HL-60 (cell line): ENCODE data around the gene B3GALT5.

Experiments
- DNase-seq, 2 experiments: peaks; one replicate each; pipeline ENCODE4 v3.0.0-alpha.2; 2010 to 2020; ENCODE audit warnings: low read depth in 1 of 2, low spot score in 1 of 2
- H3K27ac ChIP-seq: fragments of 250-450 bp; sonication (Bioruptor Pico); replicated peaks from 2 replicates; pipeline ENCODE4 v1.5.1; 2020; ENCODE audit warnings: mild to moderate bottlenecking, moderate library complexity
- H3K27me3 ChIP-seq: fragments of 250-450 bp; sonication (Bioruptor Pico); 2 replicates; pipeline ENCODE4 v1.5.1; 2021; ENCODE audit warnings: mild to moderate bottlenecking, moderate library complexity; ENCODE audit not compliant: insufficient read depth, poor library complexity, severe bottlenecking
- H3K4me3 ChIP-seq: replicated peaks from 2 replicates; pipeline ENCODE4 v1.5.1; 2011; ENCODE audit warnings: mild to moderate bottlenecking, control low read depth, low read length; ENCODE audit not compliant: insufficient read depth
- GABPA ChIP-seq: IDR thresholded peaks from 2 replicates; pipeline ENCODE4 v1.6.1; 2012; ENCODE audit warnings: low read depth
- POLR2AphosphoS5 ChIP-seq: IDR thresholded peaks from 2 replicates; pipeline ENCODE4 v1.6.1; 2012; ENCODE audit warnings: low read depth
- REST ChIP-seq: IDR thresholded peaks from 2 replicates; pipeline ENCODE4 v1.6.1; 2012; ENCODE audit warnings: low read depth; ENCODE audit not compliant: insufficient replicate concordance
- SPI1 ChIP-seq: IDR thresholded peaks from 2 replicates; pipeline ENCODE4 v1.6.1; 2012; ENCODE audit warnings: low read depth, mild to moderate bottlenecking, borderline replicate concordance
- TF ChIP-seq, protein P1 (sequence below): IDR thresholded peaks from one replicate; pipeline ENCODE4 v1.5.1; 2011; ENCODE audit warnings: low read length, control low read depth, inconsistent platforms; ENCODE audit not compliant: insufficient read depth

The B3GALT5 gene

GRCh38 chr21:39659070-39659815, 46.5 kb downstream of the B3GALT5 start:
- no peak for DNase-seq
- Histone ChIP-seq H3K27me3 (peaks cover 4% of the 10 kb centered on the region), H3K4me3 (no peak overlapping the region), H3K27ac (no peak overlapping the region)
- TF ChIP-seq, protein P1, sequence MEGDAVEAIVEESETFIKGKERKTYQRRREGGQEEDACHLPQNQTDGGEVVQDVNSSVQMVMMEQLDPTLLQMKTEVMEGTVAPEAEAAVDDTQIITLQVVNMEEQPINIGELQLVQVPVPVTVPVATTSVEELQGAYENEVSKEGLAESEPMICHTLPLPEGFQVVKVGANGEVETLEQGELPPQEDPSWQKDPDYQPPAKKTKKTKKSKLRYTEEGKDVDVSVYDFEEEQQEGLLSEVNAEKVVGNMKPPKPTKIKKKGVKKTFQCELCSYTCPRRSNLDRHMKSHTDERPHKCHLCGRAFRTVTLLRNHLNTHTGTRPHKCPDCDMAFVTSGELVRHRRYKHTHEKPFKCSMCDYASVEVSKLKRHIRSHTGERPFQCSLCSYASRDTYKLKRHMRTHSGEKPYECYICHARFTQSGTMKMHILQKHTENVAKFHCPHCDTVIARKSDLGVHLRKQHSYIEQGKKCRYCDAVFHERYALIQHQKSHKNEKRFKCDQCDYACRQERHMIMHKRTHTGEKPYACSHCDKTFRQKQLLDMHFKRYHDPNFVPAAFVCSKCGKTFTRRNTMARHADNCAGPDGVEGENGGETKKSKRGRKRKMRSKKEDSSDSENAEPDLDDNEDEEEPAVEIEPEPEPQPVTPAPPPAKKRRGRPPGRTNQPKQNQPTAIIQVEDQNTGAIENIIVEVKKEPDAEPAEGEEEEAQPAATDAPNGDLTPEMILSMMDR = no peak
- TF ChIP-seq SPI1 (no peak), REST (no peak), POLR2AphosphoS5 (no peak), GABPA (no peak)

GRCh38 chr21:39660191-39660980, 47.6 kb downstream of the B3GALT5 start:
- Histone ChIP-seq H3K4me3 (no peak overlapping the region), H3K27ac (no peak overlapping the region), H3K27me3 (peaks cover 4% of the 10 kb centered on the region)
- TF ChIP-seq, protein P1 = no peak
- TF ChIP-seq REST (no peak), POLR2AphosphoS5 (no peak), GABPA (no peak), SPI1 (no peak)
- no peak for DNase-seq

DNA sequence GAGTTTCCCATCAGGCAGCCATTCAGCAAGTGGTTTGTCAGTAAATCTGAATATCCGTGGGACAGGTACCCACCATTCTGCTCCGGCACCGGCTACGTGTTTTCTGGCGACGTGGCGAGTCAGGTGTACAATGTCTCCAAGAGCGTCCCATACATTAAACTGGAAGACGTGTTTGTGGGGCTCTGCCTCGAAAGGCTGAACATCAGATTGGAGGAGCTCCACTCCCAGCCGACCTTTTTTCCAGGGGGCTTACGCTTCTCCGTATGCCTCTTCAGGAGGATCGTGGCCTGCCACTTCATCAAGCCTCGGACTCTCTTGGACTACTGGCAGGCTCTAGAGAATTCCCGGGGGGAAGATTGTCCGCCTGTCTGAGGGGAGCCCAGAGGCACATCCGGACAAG, 48.4 kb downstream of the B3GALT5 start:
- H3K4me3 ChIP-seq = no peak overlapping the region
- DNase-seq = no peak
- H3K27ac ChIP-seq = no peak overlapping the region
- peaks cover 4% of the 10 kb centered on the region for H3K27me3 ChIP-seq
- TF ChIP-seq, protein P1 = no peak
- no peak for TF ChIP-seq SPI1
